ENCODE results near the gene PIKFYVE. TPM values are rescaled to one million over a fixed set of nuclear protein-coding genes. Genes with fewer than 3 reads are reported as not detected.
"Not testable (repeated sequence)": the region's sequence is repeated elsewhere in the genome, so short reads cannot be mapped to it uniquely, and the experiment has no call there.

The PIKFYVE gene
- total RNA-seq, 1 donor from 2014 or later, result 27.2 TPM

- DNase-seq (ENCODE audit: extremely low read depth, low read depth, low spot score), result no peak
Observed at GRCh38 chr2:208296610-208297009, 30.6 kb downstream of the PIKFYVE start.

DNA sequence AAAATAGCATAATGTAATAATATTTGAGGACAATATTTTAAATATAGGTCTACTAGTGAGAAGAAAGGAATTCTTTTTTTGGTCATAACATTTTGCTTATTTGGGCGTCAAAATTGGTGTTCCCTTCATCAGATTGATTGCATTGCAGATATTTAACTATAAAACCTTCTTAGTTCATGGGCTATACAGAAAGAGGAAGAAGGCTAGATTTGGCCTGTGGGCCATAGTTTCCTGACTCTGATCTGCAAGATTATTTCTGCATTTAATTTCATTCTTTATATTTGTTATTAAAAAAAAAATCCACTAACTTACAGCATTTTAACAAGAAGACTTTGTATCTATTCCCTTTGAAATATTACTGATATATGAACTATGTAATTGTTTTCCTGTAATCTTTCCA is 31.9 kb downstream of the PIKFYVE start:
- no peak for DNase-seq (ENCODE audit: extremely low read depth, low read depth, low spot score)

DNA sequence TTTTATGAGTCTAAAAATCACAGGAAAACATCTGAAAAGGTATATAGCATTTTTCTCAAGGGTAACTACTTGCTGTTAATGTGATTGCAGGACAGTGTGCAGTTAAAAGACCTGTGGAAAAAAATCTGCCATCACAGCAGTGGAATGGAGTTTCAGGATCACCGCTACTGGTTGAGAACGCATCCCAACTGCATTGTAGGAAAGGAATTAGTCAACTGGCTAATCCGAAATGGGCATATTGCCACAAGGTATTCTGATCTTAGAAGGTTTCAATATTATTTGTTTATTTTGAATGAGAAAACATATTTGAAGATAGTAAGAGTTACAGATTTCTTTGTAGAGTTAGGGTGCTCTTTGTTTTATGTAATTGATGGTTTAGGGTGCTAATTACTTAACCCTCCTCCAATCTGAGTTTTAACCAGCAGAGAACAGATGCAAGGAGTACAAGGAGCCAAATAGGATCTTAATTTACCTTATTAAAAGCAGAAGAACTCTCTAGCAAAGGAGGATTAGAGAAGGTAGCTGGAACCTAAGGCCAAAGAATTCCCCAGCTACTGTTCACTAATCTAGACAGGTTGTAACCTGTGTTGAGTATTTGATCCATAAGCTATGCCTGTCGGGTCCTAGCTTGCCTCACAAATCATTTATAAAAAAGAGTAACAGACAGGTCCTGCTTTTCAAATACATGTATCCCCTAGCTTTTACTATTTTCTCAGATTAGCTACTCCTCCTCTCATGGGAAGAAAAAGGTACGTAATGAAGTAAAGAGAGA is 35.0 kb downstream of the PIKFYVE start:
- no peak for DNase-seq (ENCODE audit: extremely low read depth, low read depth, low spot score)

DNA sequence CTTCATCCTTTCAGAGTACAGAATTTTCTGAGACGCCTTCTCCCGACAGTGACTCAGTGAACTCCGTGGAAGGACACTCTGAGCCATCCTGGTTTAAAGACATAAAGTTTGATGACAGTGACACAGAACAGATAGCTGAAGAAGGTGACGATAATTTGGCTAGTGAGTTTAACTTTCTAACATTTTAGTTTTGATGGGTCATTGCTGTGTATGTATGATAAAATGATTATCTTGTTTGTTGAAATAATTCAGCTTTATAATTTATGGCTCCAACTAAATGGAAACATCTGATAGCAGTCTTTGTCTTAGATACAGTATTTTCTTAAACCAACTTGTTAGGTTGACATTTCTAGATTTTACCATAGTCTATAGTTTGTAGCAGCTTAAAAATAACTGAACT is 38.1 kb downstream of the PIKFYVE start:
- DNase-seq (ENCODE audit: extremely low read depth, low read depth, low spot score), result no peak

DNA sequence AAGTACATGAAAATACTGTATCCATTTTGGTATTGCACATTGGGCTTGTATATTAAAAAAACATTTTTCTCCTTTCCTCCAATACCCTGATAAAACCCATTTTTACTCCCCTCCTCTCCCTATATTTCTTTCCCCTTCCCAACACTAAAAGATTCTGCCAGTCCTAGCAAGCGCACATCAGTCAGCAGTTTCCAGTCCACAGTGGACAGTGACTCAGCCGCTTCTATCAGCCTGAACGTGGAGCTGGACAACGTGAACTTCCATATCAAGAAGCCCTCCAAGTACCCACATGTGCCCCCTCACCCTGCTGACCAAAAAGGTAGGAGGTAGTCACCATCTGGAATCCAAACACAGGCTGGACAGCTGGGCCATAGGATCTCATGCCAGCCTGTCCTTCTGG is 38.6 kb downstream of the PIKFYVE start:
- DNase-seq (ENCODE audit: extremely low read depth, low read depth, low spot score), result no peak

GRCh38 chr2:208306291-208306690 is 40.2 kb downstream of the PIKFYVE start:
- DNase-seq (ENCODE audit: extremely low read depth, low read depth, low spot score), result no peak

GRCh38 chr2:208311321-208311720 is 45.3 kb downstream of the PIKFYVE start:
- no peak for DNase-seq (ENCODE audit: extremely low read depth, low read depth, low spot score)

DNA sequence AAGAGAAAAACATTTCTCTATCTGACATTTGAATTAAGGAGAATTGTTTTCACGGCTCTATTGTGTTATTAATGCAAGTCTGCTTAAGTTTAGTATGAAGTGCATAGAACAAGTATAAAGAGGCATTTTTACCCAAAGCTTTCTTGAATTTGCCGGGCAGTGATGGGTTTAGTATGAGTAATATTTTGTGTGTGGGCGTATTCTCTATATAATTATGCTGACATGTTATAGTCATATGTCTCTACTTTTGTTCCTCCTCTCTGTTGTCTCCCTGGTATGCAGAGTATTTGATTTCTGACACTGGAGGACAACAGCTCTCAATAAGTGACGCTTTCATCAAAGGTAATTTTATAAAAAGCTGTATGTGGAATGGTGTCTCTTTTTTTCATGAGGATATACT is 45.9 kb downstream of the PIKFYVE start:
- DNase-seq (ENCODE audit: extremely low read depth, low read depth, low spot score), result no peak

GRCh38 chr2:208315081-208315788 is 49.2 kb downstream of the PIKFYVE start:
- DNase-seq (ENCODE audit: extremely low read depth, low read depth, low spot score), result no peak

- DNase-seq (ENCODE audit: extremely low read depth, low read depth, low spot score), result no peak
Observed at GRCh38 chr2:208318127-208318526, 52.1 kb downstream of the PIKFYVE start.

- DNase-seq (ENCODE audit: extremely low read depth, low read depth, low spot score), result no peak
Observed at GRCh38 chr2:208319391-208319790, 53.3 kb downstream of the PIKFYVE start.

GRCh38 chr2:208320686-208321085 is 54.6 kb downstream of the PIKFYVE start:
- no peak for DNase-seq (ENCODE audit: extremely low read depth, low read depth, low spot score)

DNA sequence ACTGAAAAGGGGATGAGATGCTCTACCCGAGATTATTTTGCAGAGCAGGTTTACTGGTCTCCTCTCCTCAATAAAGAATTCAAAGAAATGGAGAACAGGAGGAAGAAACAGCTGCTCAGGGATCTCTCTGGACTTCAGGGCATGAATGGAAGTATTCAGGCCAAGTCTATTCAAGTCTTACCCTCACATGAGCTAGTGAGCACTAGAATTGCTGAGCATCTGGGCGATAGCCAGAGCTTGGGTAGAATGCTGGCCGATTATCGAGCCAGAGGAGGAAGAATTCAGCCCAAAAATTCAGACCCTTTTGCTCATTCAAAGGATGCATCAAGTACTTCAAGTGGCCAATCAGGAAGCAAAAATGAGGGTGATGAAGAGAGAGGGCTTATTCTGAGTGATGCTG is 60.0 kb downstream of the PIKFYVE start:
- DNase-seq (ENCODE audit: extremely low read depth, low read depth, low spot score), result no peak

DNA sequence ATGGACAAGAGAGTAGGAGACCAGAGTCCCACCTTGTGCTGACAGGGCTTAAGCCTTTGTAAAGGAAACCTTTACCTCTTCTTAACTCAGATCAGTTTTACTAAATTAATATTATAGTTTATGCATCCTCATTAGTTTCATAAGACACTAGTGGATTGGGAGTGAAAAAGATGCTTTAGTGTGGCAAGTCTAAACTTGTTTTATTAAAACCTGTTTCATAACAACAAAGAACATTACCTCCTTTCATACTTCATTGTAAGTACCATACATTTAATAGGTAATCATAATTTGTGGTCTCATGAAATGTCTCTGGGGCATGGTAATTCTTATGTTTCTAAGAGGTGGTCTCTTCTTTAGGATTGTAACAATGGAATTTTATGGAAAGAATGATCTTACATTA is 63.4 kb downstream of the PIKFYVE start:
- DNase-seq (ENCODE audit: extremely low read depth, low read depth, low spot score), result no peak

GRCh38 chr2:208334230-208334629 is 68.2 kb downstream of the PIKFYVE start:
- no peak for DNase-seq (ENCODE audit: extremely low read depth, low read depth, low spot score)

GRCh38 chr2:208346756-208347155 is 80.7 kb downstream of the PIKFYVE start:
- no peak for DNase-seq (ENCODE audit: extremely low read depth, low read depth, low spot score)

GRCh38 chr2:208350610-208351009 is 84.6 kb downstream of the PIKFYVE start:
- no peak for DNase-seq (ENCODE audit: extremely low read depth, low read depth, low spot score)

- DNase-seq (ENCODE audit: extremely low read depth, low read depth, low spot score), result no peak
Observed at GRCh38 chr2:208352644-208353567, 86.9 kb downstream of the PIKFYVE start.

- no peak for DNase-seq (ENCODE audit: extremely low read depth, low read depth, low spot score)
Observed at GRCh38 chr2:208354964-208355381, 88.9 kb downstream of the PIKFYVE start.

GRCh38 chr2:208356420-208356819 is 90.4 kb downstream of the PIKFYVE start:
- DNase-seq (ENCODE audit: extremely low read depth, low read depth, low spot score), result not testable (repeated sequence)

Data from glomerular endothelial cell (primary cell).